Upper lobe of left lung (tissue), 6 donors: ENCODE measurements around the gene MTREX. TPM values are rescaled to one million over a fixed set of nuclear protein-coding genes. Genes with fewer than 3 reads are reported as not detected.

Experiments used
- ATAC-seq, 2 donors: fragments of 200-7000 bp; cut with Tn5 transposase; one replicate each; pipeline ENCODE4 v1.9.1; 2022; ENCODE audit warnings: mild to moderate bottlenecking in 2 of 2, moderate library complexity in 2 of 2; ENCODE audit not compliant: low FRiP score in 2 of 2
- DNase-seq, 2 donors: peaks; one replicate each; pipeline ENCODE4 v3.0.0-alpha.2; 2019 to 2020
- H3K27ac ChIP-seq, 4 donors: fragments of 200-600 bp; sonication (generic); one replicate each; pipeline ENCODE4 v1.5.1; 2016 to 2019
- H3K27me3 ChIP-seq, 4 donors: fragments of 200-600 bp; sonication (generic); one replicate each; pipeline ENCODE4 v1.5.1; 2017 to 2019
- H3K36me3 ChIP-seq, 4 donors: fragments of 200-600 bp; sonication (generic); one replicate each; pipeline ENCODE4 v1.5.1; 2016 to 2019
- H3K4me1 ChIP-seq, 4 donors: fragments of 200-600 bp; sonication (generic); one replicate each; pipeline ENCODE4 v1.5.1; 2018 to 2019
- H3K4me3 ChIP-seq, 4 donors: fragments of 200-600 bp; sonication (generic); one replicate each; pipeline ENCODE4 v1.5.1; 2017 to 2019; ENCODE audit warnings: mild to moderate bottlenecking in 2 of 4, moderate library complexity in 1 of 4
- H3K9me3 ChIP-seq, 4 donors: fragments of 200-600 bp; sonication (generic); one replicate each; pipeline ENCODE4 v1.5.1; 2018 to 2019
- EP300 ChIP-seq, 4 donors: sonication (generic); formaldehyde crosslinking; IDR thresholded peaks; one replicate each; pipeline ENCODE4 v1.5.1; 2017; ENCODE audit warnings: antibody characterized with exemption in 4 of 4, control low read depth in 2 of 4
- POLR2A ChIP-seq, 4 donors: fragments of 450-650 bp; IDR thresholded peaks; one replicate each; pipeline ENCODE4 v1.5.1; 2016 to 2017; ENCODE audit warnings: antibody characterized with exemption in 4 of 4, mild to moderate bottlenecking in 2 of 4
- POLR2AphosphoS5 ChIP-seq, 2 donors: sonication (generic); formaldehyde crosslinking; IDR thresholded peaks; one replicate each; pipeline ENCODE4 v1.5.1; 2017; ENCODE audit warnings: antibody characterized with exemption in 2 of 2
- WGBS, 2 donors: methylation state at CpG; one replicate each; pipeline ENCODE4 v1.1.5; 2017 to 2018; 5-methylcytosine and 5-hydroxymethylcytosine counted together
- total RNA-seq, 6 donors: library from RNA; depleted of rRNA in 4 of 6; stranded (reverse); fragments of >200 nt in 4 of 6; gene quantifications; one replicate each; pipeline versions ENCODE4 v1.1.0 to v1.2.1, GENCODE V29; 2016 to 2021
- TF ChIP-seq, protein P1 (sequence below), 6 experiments: fragments of 450-650 bp in 4 of 6; fragments of 200-600 bp in 2 of 6; sonication (generic) in 2 of 6; IDR thresholded peaks; one replicate each; pipeline ENCODE4 v1.5.1; 2016 to 2019; ENCODE audit warnings: antibody characterized with exemption in 6 of 6
- donor health status: DM: no; HTN: no; CAD: no; lungs with moderate emphysema.
- donor health status: DM: no; HTN: yes; CAD: no; lungs with severe emphysema.

Gene MTREX
- total RNA-seq, 6 donors from 2014 or later, result 44.1 to 179 (median 61.6) TPM

DNA sequence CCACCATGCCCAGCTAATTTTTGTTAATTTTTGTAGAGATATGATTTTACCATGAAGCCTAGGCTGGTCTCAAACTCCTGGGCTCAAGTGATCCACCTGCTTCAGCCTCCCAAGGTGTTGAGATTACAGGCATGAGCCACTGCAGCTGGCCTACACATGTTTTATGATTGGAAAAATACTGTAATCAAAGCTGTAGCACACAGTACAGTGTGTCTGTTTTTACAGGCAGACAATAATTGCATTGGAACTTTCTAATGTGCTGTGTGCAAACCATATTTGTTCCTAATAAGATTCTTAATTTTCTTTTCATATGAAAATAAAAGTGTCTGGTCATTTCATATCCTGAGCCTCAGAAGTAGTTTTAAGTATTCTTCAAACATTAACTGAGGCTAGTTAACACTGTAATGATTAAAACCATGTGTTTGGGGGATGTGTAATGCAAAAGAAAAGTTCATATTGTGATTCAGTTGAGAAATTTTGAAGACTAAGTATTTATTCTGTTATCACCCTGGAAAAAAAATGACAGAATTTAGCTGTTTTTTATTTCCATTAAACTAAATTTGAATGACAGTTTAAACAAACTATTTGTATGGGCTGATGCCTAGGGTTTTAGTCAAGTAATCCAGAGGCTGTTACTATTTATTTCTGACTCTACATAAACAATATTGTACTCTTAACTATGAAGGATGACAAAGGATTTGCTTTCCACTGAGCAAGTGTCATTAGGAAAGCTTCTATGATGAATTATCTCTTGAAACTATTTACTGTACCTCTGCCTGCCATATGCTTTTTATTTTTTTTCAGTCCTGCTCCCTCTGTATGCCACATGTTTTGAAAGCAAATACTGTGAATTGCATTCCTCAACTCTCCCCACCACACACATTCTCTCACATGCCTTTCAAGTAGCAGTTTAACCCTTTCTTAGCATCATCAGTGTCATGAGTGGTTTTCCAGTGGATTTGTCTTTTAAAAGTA is 111.5 kb downstream of the MTREX start:
- TF ChIP-seq, protein P1, sequence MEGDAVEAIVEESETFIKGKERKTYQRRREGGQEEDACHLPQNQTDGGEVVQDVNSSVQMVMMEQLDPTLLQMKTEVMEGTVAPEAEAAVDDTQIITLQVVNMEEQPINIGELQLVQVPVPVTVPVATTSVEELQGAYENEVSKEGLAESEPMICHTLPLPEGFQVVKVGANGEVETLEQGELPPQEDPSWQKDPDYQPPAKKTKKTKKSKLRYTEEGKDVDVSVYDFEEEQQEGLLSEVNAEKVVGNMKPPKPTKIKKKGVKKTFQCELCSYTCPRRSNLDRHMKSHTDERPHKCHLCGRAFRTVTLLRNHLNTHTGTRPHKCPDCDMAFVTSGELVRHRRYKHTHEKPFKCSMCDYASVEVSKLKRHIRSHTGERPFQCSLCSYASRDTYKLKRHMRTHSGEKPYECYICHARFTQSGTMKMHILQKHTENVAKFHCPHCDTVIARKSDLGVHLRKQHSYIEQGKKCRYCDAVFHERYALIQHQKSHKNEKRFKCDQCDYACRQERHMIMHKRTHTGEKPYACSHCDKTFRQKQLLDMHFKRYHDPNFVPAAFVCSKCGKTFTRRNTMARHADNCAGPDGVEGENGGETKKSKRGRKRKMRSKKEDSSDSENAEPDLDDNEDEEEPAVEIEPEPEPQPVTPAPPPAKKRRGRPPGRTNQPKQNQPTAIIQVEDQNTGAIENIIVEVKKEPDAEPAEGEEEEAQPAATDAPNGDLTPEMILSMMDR (IDR thresholded peaks at IDR 0.05), result no peak
- TF ChIP-seq POLR2AphosphoS5 (IDR thresholded peaks at IDR 0.05), result no peak
- no peak for TF ChIP-seq POLR2A (IDR thresholded peaks at IDR 0.05)
- no peak for TF ChIP-seq EP300 (IDR thresholded peaks at IDR 0.05)
- Histone ChIP-seq H3K36me3 (peaks cover 9 to 59% (median 16%) of the 10 kb centered on the region in 4 donors), H3K4me1 (peaks cover 0 to 6% (median 6%) of the 10 kb centered on the region in 4 donors), H3K4me3 (no peak overlapping the region), H3K27me3 (no peaks in the 10 kb centered on the region), H3K9me3 (no peaks in the 10 kb centered on the region), H3K27ac (no peak overlapping the region)
- DNase-seq (no peak), ATAC-seq (no peak)

DNA sequence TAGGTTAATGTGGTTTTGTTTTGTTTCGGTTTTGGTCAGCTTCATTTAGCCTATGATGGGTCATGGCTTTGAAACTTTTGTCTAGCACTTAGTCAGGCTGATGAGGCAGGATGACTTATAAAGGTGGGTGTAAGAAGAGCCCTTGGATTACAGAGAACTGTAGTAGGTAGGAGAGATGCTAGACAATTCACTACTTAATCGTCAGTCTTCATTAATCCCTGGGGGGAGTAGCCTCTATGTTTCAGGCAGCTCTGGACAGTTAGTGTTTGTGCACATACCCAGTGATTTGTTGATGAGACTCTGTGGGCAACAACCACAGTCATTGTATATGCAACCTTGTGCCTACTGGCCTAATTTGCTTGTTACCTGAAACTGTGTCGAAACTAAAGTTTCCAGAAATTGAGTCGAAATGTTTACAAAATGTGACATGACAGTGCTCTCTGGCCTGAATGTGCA is 113.3 kb downstream of the MTREX start:
- no peak overlapping the region for H3K4me3 ChIP-seq
- H3K36me3 ChIP-seq, result peaks cover 22 to 61% (median 24%) of the 10 kb centered on the region in 4 donors
- H3K27ac ChIP-seq, result peak overlapping the region in 2 of 4 donors; percentile 11 to 14
- no peak for DNase-seq
- no peaks in the 10 kb centered on the region for H3K27me3 ChIP-seq
- 86 to 87% methylated on average over 4 of the region's 4 CpGs for WGBS, 2 donors
- TF ChIP-seq EP300 (IDR thresholded peaks at IDR 0.05), result no peak
- no peak for TF ChIP-seq POLR2AphosphoS5 (IDR thresholded peaks at IDR 0.05)
- peaks cover under 1 to 6% (median 6%) of the 10 kb centered on the region in 4 donors for H3K4me1 ChIP-seq
- no peak for ATAC-seq
- no peaks in the 10 kb centered on the region for H3K9me3 ChIP-seq

DNA sequence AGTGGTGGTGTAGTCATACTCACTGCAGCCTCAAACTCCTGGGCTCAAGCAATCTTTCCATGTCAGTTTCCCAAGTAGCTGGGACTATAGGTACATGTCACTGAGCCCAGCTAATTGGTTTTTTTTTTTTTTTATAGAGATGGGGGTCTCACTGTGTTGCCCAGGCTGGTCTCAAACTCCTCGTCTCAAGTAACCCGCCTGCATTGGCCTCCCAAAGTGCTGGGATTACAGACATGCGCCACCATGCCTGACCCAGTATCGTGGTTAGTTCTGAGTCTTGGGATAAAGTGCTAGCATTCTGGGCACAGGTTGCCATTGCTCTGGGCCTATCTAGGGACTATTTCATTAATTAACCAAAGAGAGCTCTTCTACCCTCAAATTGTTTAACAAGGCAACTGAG is 118.7 kb downstream of the MTREX start:
- Histone ChIP-seq H3K27me3 (no peaks in the 10 kb centered on the region), H3K4me3 (no peak overlapping the region), H3K27ac (no peak overlapping the region), H3K4me1 (peaks cover 5 to 21% (median 10%) of the 10 kb centered on the region in 4 donors), H3K36me3 (peaks cover 24 to 48% (median 26%) of the 10 kb centered on the region in 4 donors), H3K9me3 (no peaks in the 10 kb centered on the region)
- WGBS, 2 donors, result 94 to 97% methylated on average over 4 of the region's 4 CpGs
- TF ChIP-seq POLR2AphosphoS5 (IDR thresholded peaks at IDR 0.05), result no peak
- TF ChIP-seq, protein P1 (IDR thresholded peaks at IDR 0.05), result no peak
- TF ChIP-seq POLR2A (IDR thresholded peaks at IDR 0.05), result no peak
- no peak for ATAC-seq
- no peak for DNase-seq

DNA sequence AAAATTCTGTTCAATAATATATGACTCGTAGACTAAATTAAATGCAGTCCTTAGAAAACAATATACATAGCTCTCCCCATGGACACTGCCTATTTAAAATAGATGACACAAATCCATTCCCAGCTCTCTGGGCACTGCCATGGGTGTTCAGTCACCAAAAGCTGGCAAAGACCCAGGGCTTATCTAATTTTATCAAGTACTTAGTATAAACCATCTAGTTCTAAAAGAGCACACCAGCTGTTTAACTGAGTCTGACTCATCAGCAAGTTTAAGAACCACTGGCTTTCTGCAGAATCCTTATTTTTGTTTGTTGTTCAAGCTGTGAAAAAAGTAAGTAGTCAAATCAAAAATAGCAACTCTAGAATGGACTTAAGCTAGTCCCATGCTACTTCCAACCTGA is 119.4 kb downstream of the MTREX start:
- Histone ChIP-seq H3K4me1 (peaks cover 5 to 21% (median 7%) of the 10 kb centered on the region in 4 donors), H3K27me3 (no peaks in the 10 kb centered on the region), H3K36me3 (peaks cover 24 to 46% (median 26%) of the 10 kb centered on the region in 4 donors), H3K9me3 (no peaks in the 10 kb centered on the region), H3K27ac (no peak overlapping the region), H3K4me3 (no peak overlapping the region)
- DNase-seq (no peak), ATAC-seq (no peak)
- WGBS, 2 donors, result 83 to 100% methylated on average over 1 of the region's 1 CpG
- TF ChIP-seq, protein P1 (IDR thresholded peaks at IDR 0.05), result no peak
- no peak for TF ChIP-seq POLR2AphosphoS5 (IDR thresholded peaks at IDR 0.05)

DNA sequence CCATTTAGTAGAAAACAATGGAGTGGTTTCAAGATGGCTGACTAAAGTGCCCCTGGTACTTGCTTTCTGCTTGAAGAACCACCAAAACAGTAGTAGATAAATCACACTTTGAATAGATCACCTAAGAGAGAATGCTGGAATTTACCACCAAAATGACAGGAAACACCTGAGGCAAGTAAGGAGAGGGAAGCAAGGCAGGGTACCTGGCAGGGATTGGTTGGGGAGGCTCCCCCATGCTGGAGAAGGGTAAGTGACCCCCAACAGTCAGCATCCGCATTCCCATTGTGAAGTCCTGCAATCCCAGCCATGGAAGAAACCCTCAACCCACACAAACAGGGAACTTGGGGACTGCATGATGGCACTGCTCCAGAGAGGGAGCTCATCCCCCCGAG is 121.4 kb downstream of the MTREX start:
- no peak for ATAC-seq

More for the DNA sequence above, 121.4 kb downstream of the MTREX start:
- H3K9me3 ChIP-seq, result no peaks in the 10 kb centered on the region
- peaks cover 5 to 21% (median 7%) of the 10 kb centered on the region in 4 donors for H3K4me1 ChIP-seq
- H3K27ac ChIP-seq, result no peak overlapping the region
- no peaks in the 10 kb centered on the region for H3K27me3 ChIP-seq
- H3K36me3 ChIP-seq, result peaks cover 10 to 26% (median 13%) of the 10 kb centered on the region in 4 donors
- WGBS, 2 donors, result 50% methylated on average over 2 of the region's 2 CpGs
- TF ChIP-seq EP300 (IDR thresholded peaks at IDR 0.05), result no peak
- TF ChIP-seq, protein P1 (IDR thresholded peaks at IDR 0.05), result no peak
- TF ChIP-seq POLR2AphosphoS5 (IDR thresholded peaks at IDR 0.05), result no peak
- no peak for TF ChIP-seq POLR2A (IDR thresholded peaks at IDR 0.05)
- no peak for DNase-seq
- H3K4me3 ChIP-seq, result no peak overlapping the region
